Ishikawa (cell line): ENCODE results near the gene SLC16A14.
A peak's percentile ranks its signal among the peaks of the same experiment; 100 is the strongest.

Experiments
- CEBPB ChIP-seq: IDR thresholded peaks from 2 replicates; pipeline ENCODE4 v1.6.1; 2012
- CREB1 ChIP-seq: IDR thresholded peaks from 2 replicates; pipeline ENCODE4 v1.6.1; 2012; ENCODE audit warnings: low read depth
- EGR1 ChIP-seq: IDR thresholded peaks from 2 replicates; pipeline ENCODE4 v1.6.1; 2012
- EP300 ChIP-seq: IDR thresholded peaks from 2 replicates; pipeline ENCODE4 v1.6.1; 2012; ENCODE audit warnings: borderline replicate concordance
- FOXM1 ChIP-seq: IDR thresholded peaks from 2 replicates; pipeline ENCODE4 v1.6.1; 2012; ENCODE audit warnings: low read depth, borderline replicate concordance
- MAX ChIP-seq: IDR thresholded peaks from 2 replicates; pipeline ENCODE4 v1.6.1; 2012
- NFIC ChIP-seq: IDR thresholded peaks from 2 replicates; pipeline ENCODE4 v1.6.1; 2012
- RAD21 ChIP-seq: IDR thresholded peaks from 2 replicates; pipeline ENCODE4 v1.6.1; 2012; ENCODE audit warnings: low read depth
- REST ChIP-seq: IDR thresholded peaks from 2 replicates; pipeline ENCODE4 v1.6.1; 2012; ENCODE audit warnings: low read depth, mild to moderate bottlenecking
- TAF1 ChIP-seq: IDR thresholded peaks from 2 replicates; pipeline ENCODE4 v1.6.1; 2012; ENCODE audit warnings: low read depth, mild to moderate bottlenecking
- TCF12 ChIP-seq: IDR thresholded peaks from 2 replicates; pipeline ENCODE4 v1.6.1; 2012; ENCODE audit warnings: low read depth
- TEAD4 ChIP-seq: IDR thresholded peaks from 2 replicates; pipeline ENCODE4 v1.6.1; 2012
- USF1 ChIP-seq: IDR thresholded peaks from 2 replicates; pipeline ENCODE4 v1.6.1; 2012
- YY1 ChIP-seq: IDR thresholded peaks from 2 replicates; pipeline ENCODE4 v1.6.1; 2012; ENCODE audit warnings: low read depth
- ZBTB7A ChIP-seq: IDR thresholded peaks from 2 replicates; pipeline ENCODE4 v1.6.1; 2012; ENCODE audit warnings: low read depth

The SLC16A14 gene

GRCh38 chr2:230069402-230069801 lies 678 bp upstream of the SLC16A14 start:
- TF ChIP-seq MAX (no peak), CEBPB (no peak), TAF1 (no peak), FOXM1 (no peak), CREB1 (no peak), TCF12 (no peak), RAD21 (no peak), ZBTB7A (no peak), USF1 (no peak), EGR1 (no peak), EP300 (no peak), YY1 (no peak), NFIC (no peak), REST (no peak), TEAD4 (no peak)

- TF ChIP-seq TCF12 (no peak; the same call in 1 of the 2 replicates), REST (no peak), ZBTB7A (peak; percentile 66), NFIC (peak; percentile 17; the same call in 1 of the 2 replicates), TAF1 (no peak), EP300 (no peak)
Measured at GRCh38 chr2:230068016-230068650, 591 bp downstream of the SLC16A14 start.

GRCh38 chr2:230060672-230061293 lies 7.9 kb downstream of the SLC16A14 start:
- no peak for TF ChIP-seq FOXM1
- TF ChIP-seq TCF12, result no peak
- no peak for TF ChIP-seq YY1
- no peak for TF ChIP-seq USF1
- TF ChIP-seq EGR1, result no peak
- no peak for TF ChIP-seq TEAD4
- TF ChIP-seq CEBPB, result no peak
- no peak for TF ChIP-seq TAF1
- no peak for TF ChIP-seq CREB1
- TF ChIP-seq ZBTB7A, result no peak

GRCh38 chr2:230053753-230054478 lies 14.8 kb downstream of the SLC16A14 start:
- TF ChIP-seq TCF12 (no peak), TAF1 (no peak)

GRCh38 chr2:230052299-230052698 lies 16.4 kb downstream of the SLC16A14 start:
- no peak for TF ChIP-seq REST
- TF ChIP-seq ZBTB7A, result no peak
- no peak for TF ChIP-seq YY1
- TF ChIP-seq CREB1, result no peak
